HepG2 (cell line): ENCODE data around the gene STAP1. TPM values are rescaled to one million over a fixed set of nuclear protein-coding genes. Genes with fewer than 3 reads are reported as not detected.

Source experiments
- GPN1 ChIP-seq: sonication (generic); formaldehyde crosslinking; IDR thresholded peaks from 2 replicates; pipeline ENCODE4 v1.5.1; 2020; ENCODE audit warnings: missing genetic modification reagents, borderline replicate concordance
- JUN ChIP-seq: sonication (generic); formaldehyde crosslinking; IDR thresholded peaks from 2 replicates; pipeline ENCODE4 v1.4.0; 2020; ENCODE audit warnings: mild to moderate bottlenecking, missing genetic modification reagents
- MAFG ChIP-seq: sonication (generic); formaldehyde crosslinking; IDR thresholded peaks from 2 replicates; pipeline ENCODE4 v1.5.1; 2020; ENCODE audit warnings: mild to moderate bottlenecking, missing genetic modification reagents
- MTERF4 ChIP-seq: sonication (generic); formaldehyde crosslinking; IDR thresholded peaks from 2 replicates; pipeline ENCODE4 v1.8.0; 2023; ENCODE audit warnings: mild to moderate bottlenecking, missing genetic modification reagents
- NCOA2 ChIP-seq: sonication (generic); formaldehyde crosslinking; IDR thresholded peaks from 2 replicates; pipeline ENCODE4 v1.8.0; 2022; ENCODE audit warnings: inconsistent platforms
- NCOA5 ChIP-seq: sonication (generic); formaldehyde crosslinking; IDR thresholded peaks from 2 replicates; pipeline ENCODE4 v1.4.0; 2020; ENCODE audit warnings: missing genetic modification reagents
- PAWR ChIP-seq: sonication (generic); formaldehyde crosslinking; IDR thresholded peaks from 2 replicates; pipeline ENCODE4 v1.4.0; 2020; ENCODE audit warnings: missing genetic modification reagents, mild to moderate bottlenecking, borderline replicate concordance
- RBM22 ChIP-seq: fragments of 200-400 bp; formaldehyde crosslinking; optimal IDR thresholded peaks from 2 replicates; pipeline ENCODE3; 2017; ENCODE audit warnings: mild to moderate bottlenecking, low read length, moderate library complexity
- RCOR2 ChIP-seq: IDR thresholded peaks from 2 replicates; pipeline ENCODE4 v1.6.1; 2016; ENCODE audit warnings: missing biosample characterization, missing genetic modification reagents
- SALL2 ChIP-seq: sonication (generic); formaldehyde crosslinking; IDR thresholded peaks from 2 replicates; pipeline ENCODE4 v1.8.1; 2023; ENCODE audit warnings: mild to moderate bottlenecking, missing genetic modification reagents, inconsistent platforms
- SNRNP70 ChIP-seq: fragments of 200-400 bp; formaldehyde crosslinking; IDR thresholded peaks from 2 replicates; pipeline ENCODE4 v1.6.1; 2017; ENCODE audit warnings: mild to moderate bottlenecking, low read depth, low read length, moderate library complexity
- TOE1 ChIP-seq: sonication (generic); formaldehyde crosslinking; IDR thresholded peaks from 2 replicates; pipeline ENCODE4 v1.4.0; 2020; ENCODE audit warnings: mild to moderate bottlenecking, missing genetic modification reagents
- U2AF2 ChIP-seq: fragments of 200-400 bp; formaldehyde crosslinking; IDR thresholded peaks from 2 replicates; pipeline ENCODE4 v1.6.1; 2017; ENCODE audit warnings: low read depth, mild to moderate bottlenecking, low read length
- YEATS4 ChIP-seq: sonication (generic); formaldehyde crosslinking; IDR thresholded peaks from 2 replicates; pipeline ENCODE4 v1.4.0; 2020; ENCODE audit warnings: missing genetic modification reagents, borderline replicate concordance
- ZBTB2 ChIP-seq: sonication (generic); formaldehyde crosslinking; IDR thresholded peaks from 2 replicates; pipeline ENCODE4 v1.8.0; 2022; ENCODE audit warnings: low read depth, missing genetic modification reagents
- ZBTB21 ChIP-seq: sonication (generic); formaldehyde crosslinking; IDR thresholded peaks from 2 replicates; pipeline ENCODE4 v1.4.0; 2020; ENCODE audit warnings: missing genetic modification reagents
- ZFY ChIP-seq: sonication (generic); formaldehyde crosslinking; IDR thresholded peaks from 2 replicates; pipeline ENCODE4 v1.4.0; 2020; ENCODE audit warnings: missing genetic modification reagents
- ZNF446 ChIP-seq: sonication (generic); formaldehyde crosslinking; IDR thresholded peaks from 2 replicates; pipeline ENCODE4 v1.5.0; 2020; ENCODE audit warnings: mild to moderate bottlenecking, missing genetic modification reagents
- ZNF552 ChIP-seq: sonication (generic); formaldehyde crosslinking; IDR thresholded peaks from 2 replicates; pipeline ENCODE4 v1.9.0; 2022; ENCODE audit warnings: missing genetic modification reagents, mild to moderate bottlenecking, borderline replicate concordance
- polyA plus RNA-seq, 8 experiments: library from polyadenylated mRNA; depleted of rRNA in 3 of 8; stranded (reverse) in 7 of 8; unstranded in 1 of 8; fragments of >200 nt; fragmentation: Illumina TruSeq in 4 of 8; extraction: Trizol in 4 of 8; gene quantifications; 2 replicates each; pipeline versions ENCODE4 v1.2.1 to v1.2.3, GENCODE V29; 2011 to 2016; ENCODE audit warnings: low read depth in 4 of 8, missing spikeins in 1 of 8, mixed read lengths in 1 of 8; ENCODE audit not compliant: insufficient read depth in 1 of 8
- total RNA-seq, 5 experiments: library from RNA; depleted of rRNA; stranded (reverse); fragments of >200 nt; fragmentation: Illumina TruSeq; extraction: Trizol; gene quantifications; 2 replicates each; pipeline ENCODE4 v1.2.3, GENCODE V29; 2016; ENCODE audit warnings: low read depth in 1 of 5
- TF ChIP-seq, protein P1 (sequence below): sonication (generic); formaldehyde crosslinking; IDR thresholded peaks from 2 replicates; pipeline ENCODE4 v1.4.0; 2020; ENCODE audit warnings: missing genetic modification reagents
- TF ChIP-seq, protein P2 (sequence below): sonication (generic); formaldehyde crosslinking; IDR thresholded peaks from 2 replicates; pipeline ENCODE4 v1.5.0; 2020; ENCODE audit warnings: missing genetic modification reagents, mild to moderate bottlenecking, borderline replicate concordance
- TF ChIP-seq, protein P3 (sequence below): sonication (generic); formaldehyde crosslinking; IDR thresholded peaks from 2 replicates; pipeline ENCODE4 v1.4.0; 2020; ENCODE audit warnings: mild to moderate bottlenecking, missing genetic modification reagents
- TF ChIP-seq, protein P4 (sequence below): sonication (generic); formaldehyde crosslinking; IDR thresholded peaks from 2 replicates; pipeline ENCODE4 v1.9.0; 2022; ENCODE audit warnings: low read depth, missing genetic modification reagents

The STAP1 gene
- total and polyA plus RNA-seq, 2 of the 13 experiments (the other 11 are each of a cell fraction or from before 2014, with no cell fraction given), result not detected

DNA sequence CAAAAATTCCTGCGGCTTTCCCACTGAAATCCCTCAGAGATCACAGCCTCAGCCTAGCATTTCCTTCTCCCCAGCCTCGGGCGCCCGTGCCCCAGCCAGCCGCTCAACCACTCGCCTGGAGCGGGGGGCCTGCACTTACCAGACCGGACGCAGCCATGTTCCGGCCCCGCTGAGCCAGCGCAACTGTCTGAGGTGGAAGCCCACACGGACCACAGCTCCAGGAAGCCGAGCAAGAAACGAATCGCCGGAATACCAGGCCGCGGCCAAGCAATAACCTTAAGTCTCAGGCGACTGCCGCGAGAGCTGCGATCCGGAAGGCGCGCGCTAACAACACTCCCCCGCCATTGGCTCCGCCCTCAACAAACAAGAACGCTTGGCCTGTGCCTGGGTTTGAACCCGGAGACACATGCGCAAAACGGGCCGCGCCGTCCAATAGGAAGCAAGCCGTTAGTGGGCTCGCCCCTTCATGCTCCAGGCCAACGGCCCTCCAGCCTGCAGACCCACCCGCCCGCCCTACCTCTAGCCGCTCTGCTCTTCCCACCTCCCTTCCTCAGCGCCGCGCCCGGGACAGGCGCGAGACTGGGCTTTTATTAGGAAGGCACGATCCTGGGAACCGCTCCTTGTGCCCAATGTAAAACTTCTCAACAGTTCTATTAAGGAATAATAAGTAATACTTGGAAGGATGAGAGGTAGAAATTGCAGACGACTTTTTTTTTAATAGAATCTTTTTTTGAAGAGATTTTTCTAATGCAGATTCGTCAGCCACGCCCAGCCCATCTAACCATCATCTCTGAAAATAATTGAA lies 13.1 kb upstream of the STAP1 start, which contains the start of gene CENPC (continued):
- TF ChIP-seq GPN1 (CRISPR knock-in tag) (no peak), RCOR2 (no peak), U2AF2 (no peak), MTERF4 (CRISPR knock-in tag) (peak; percentile 62; the same call in 1 of the 2 replicates), ZBTB2 (CRISPR knock-in tag) (no peak), JUN (CRISPR knock-in tag) (no peak), SALL2 (CRISPR knock-in tag) (peak; percentile 90), RBM22 (no peak), PAWR (no peak), YEATS4 (peak; percentile 91), ZNF446 (CRISPR knock-in tag) (no peak), MAFG (CRISPR knock-in tag) (no peak), ZBTB21 (CRISPR knock-in tag) (no peak), ZNF552 (CRISPR knock-in tag) (no peak), SNRNP70 (no peak), NCOA5 (no peak), NCOA2 (CRISPR knock-in tag) (no peak), TOE1 (CRISPR knock-in tag) (no peak), ZFY (CRISPR knock-in tag) (peak; percentile 97)
- TF ChIP-seq, protein P1, sequence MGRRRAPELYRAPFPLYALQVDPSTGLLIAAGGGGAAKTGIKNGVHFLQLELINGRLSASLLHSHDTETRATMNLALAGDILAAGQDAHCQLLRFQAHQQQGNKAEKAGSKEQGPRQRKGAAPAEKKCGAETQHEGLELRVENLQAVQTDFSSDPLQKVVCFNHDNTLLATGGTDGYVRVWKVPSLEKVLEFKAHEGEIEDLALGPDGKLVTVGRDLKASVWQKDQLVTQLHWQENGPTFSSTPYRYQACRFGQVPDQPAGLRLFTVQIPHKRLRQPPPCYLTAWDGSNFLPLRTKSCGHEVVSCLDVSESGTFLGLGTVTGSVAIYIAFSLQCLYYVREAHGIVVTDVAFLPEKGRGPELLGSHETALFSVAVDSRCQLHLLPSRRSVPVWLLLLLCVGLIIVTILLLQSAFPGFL, result no peak
- TF ChIP-seq, protein P2, sequence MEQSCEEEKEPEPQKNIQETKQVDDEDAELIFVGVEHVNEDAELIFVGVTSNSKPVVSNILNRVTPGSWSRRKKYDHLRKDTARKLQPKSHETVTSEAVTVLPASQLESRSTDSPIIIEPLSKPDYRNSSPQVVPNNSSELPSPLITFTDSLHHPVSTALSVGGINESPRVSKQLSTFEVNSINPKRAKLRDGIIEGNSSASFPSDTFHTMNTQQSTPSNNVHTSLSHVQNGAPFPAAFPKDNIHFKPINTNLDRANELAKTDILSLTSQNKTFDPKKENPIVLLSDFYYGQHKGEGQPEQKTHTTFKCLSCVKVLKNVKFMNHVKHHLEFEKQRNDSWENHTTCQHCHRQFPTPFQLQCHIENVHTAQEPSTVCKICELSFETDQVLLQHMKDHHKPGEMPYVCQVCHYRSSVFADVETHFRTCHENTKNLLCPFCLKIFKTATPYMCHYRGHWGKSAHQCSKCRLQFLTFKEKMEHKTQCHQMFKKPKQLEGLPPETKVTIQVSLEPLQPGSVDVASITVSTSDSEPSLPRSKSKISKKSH (CRISPR knock-in tag), result no peak; the same call in 1 of the 2 replicates
- TF ChIP-seq, protein P3, sequence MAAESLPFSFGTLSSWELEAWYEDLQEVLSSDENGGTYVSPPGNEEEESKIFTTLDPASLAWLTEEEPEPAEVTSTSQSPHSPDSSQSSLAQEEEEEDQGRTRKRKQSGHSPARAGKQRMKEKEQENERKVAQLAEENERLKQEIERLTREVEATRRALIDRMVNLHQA (CRISPR knock-in tag), result no peak
- TF ChIP-seq, protein P4, sequence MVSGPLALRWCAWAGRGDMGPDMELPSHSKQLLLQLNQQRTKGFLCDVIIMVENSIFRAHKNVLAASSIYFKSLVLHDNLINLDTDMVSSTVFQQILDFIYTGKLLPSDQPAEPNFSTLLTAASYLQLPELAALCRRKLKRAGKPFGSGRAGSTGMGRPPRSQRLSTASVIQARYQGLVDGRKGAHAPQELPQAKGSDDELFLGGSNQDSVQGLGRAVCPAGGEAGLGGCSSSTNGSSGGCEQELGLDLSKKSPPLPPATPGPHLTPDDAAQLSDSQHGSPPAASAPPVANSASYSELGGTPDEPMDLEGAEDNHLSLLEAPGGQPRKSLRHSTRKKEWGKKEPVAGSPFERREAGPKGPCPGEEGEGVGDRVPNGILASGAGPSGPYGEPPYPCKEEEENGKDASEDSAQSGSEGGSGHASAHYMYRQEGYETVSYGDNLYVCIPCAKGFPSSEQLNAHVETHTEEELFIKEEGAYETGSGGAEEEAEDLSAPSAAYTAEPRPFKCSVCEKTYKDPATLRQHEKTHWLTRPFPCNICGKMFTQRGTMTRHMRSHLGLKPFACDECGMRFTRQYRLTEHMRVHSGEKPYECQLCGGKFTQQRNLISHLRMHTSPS (CRISPR knock-in tag), result no peak
